ENCODE measurements around the gene TTC22.

- TF ChIP-seq CTCF (IDR thresholded peaks at IDR 0.05) (no peak), EZH2 (IDR thresholded peaks at IDR 0.05) (no peak), EZH2phosphoT487 (IDR thresholded peaks at IDR 0.05) (no peak)
Measured at GRCh38 chr1:54800041-54800898, 853 bp downstream of the TTC22 start.

Measured in neural progenitor cell (in vitro differentiated cells).